Stomach (tissue), 9 donors: Measurements from ENCODE around the gene BCAP31. TPM values are rescaled to one million over a fixed set of nuclear protein-coding genes. Genes with fewer than 3 reads are reported as not detected.

Source experiments
- DNase-seq, 2 donors: peaks; one replicate each; pipeline versions ENCODE4 v3.0.0 to v3.0.0-alpha.2; 2013 to 2019
- H3K27ac ChIP-seq, 5 donors: fragments of 200-600 bp in 4 of 5; sonication (generic) in 4 of 5; one replicate each; pipeline ENCODE4 v1.5.1; 2013 to 2019; ENCODE audit warnings: mild to moderate bottlenecking in 1 of 5, moderate library complexity in 1 of 5
- H3K27me3 ChIP-seq, 3 donors: fragments of 200-600 bp; sonication (generic); one replicate each; pipeline ENCODE4 v1.5.1; 2017 to 2019; ENCODE audit warnings: mixed run types in 1 of 3
- H3K36me3 ChIP-seq, 4 donors: fragments of 200-600 bp; sonication (generic); 1 replicate in 3 of 4; 2 replicates in 1 of 4; pipeline ENCODE4 v1.5.1; 2016 to 2019
- H3K4me1 ChIP-seq, 4 donors: fragments of 200-600 bp; sonication (generic); one replicate each; pipeline ENCODE4 v1.5.1; 2016 to 2019
- H3K4me3 ChIP-seq, 4 donors: fragments of 200-600 bp; sonication (generic) in 3 of 4; one replicate each; pipeline ENCODE4 v1.5.1; 2016 to 2019; ENCODE audit warnings: mild to moderate bottlenecking in 1 of 4
- H3K9me3 ChIP-seq, 4 donors: fragments of 200-600 bp; sonication (generic); one replicate each; pipeline ENCODE4 v1.5.1; 2016 to 2019
- CTCF ChIP-seq, 7 experiments: fragments of 450-650 bp in 4 of 7; fragments of 200-600 bp in 3 of 7; sonication (generic) in 3 of 7; IDR thresholded peaks; one replicate each; pipeline ENCODE4 v1.5.1; 2016 to 2019; ENCODE audit warnings: antibody characterized with exemption in 7 of 7, control low read depth in 2 of 7, mild to moderate bottlenecking in 1 of 7
- EP300 ChIP-seq: sonication (generic); formaldehyde crosslinking; IDR thresholded peaks from one replicate; pipeline ENCODE4 v1.6.1; 2017; ENCODE audit warnings: antibody characterized with exemption
- POLR2A ChIP-seq, 4 donors: fragments of 450-650 bp; IDR thresholded peaks; one replicate each; pipeline ENCODE4 v1.6.1; 2016; ENCODE audit warnings: antibody characterized with exemption in 4 of 4, control low read depth in 2 of 4, mild to moderate bottlenecking in 1 of 4, moderate library complexity in 1 of 4
- POLR2AphosphoS5 ChIP-seq, 3 donors: sonication (generic); formaldehyde crosslinking; IDR thresholded peaks; one replicate each; pipeline ENCODE4 v1.6.1; 2016; ENCODE audit warnings: antibody characterized with exemption in 3 of 3
- WGBS, 5 donors: extraction: QIAGEN DNeasy Blood & Tissue Kit in 3 of 5; methylation state at CpG; one replicate each; pipeline versions ENCODE4 v1.1.5 to v1.1.7; 2013 to 2018; 5-methylcytosine and 5-hydroxymethylcytosine counted together
- intact Hi-C: fragments of 100-400 bp; cut with DNase I; formaldehyde crosslinking; loops from one replicate; pipeline ENCODE4 v1.15.1; 2023; ENCODE audit warnings: low total_unique reads
- polyA plus RNA-seq, 3 donors: library from polyadenylated mRNA; stranded (reverse); fragments of 200-250 nt; gene quantifications; one replicate each; pipeline ENCODE4 v1.2.3, GENCODE V29; 2013
- total RNA-seq, 5 donors: library from RNA; depleted of rRNA; stranded (reverse); fragments of >200 nt; gene quantifications; one replicate each; pipeline versions ENCODE4 v1.1.0 to v1.2.3, GENCODE V29; 2014 to 2016
- donor health status: healthy with polysubstance abuse.
- donor health status: Bipolar disorder and iron deficiency.
- donor health status: healthy.

The BCAP31 gene
- total and polyA plus RNA-seq, 8 donors, result 0.58 to 156 (median 82.0) TPM

DNA sequence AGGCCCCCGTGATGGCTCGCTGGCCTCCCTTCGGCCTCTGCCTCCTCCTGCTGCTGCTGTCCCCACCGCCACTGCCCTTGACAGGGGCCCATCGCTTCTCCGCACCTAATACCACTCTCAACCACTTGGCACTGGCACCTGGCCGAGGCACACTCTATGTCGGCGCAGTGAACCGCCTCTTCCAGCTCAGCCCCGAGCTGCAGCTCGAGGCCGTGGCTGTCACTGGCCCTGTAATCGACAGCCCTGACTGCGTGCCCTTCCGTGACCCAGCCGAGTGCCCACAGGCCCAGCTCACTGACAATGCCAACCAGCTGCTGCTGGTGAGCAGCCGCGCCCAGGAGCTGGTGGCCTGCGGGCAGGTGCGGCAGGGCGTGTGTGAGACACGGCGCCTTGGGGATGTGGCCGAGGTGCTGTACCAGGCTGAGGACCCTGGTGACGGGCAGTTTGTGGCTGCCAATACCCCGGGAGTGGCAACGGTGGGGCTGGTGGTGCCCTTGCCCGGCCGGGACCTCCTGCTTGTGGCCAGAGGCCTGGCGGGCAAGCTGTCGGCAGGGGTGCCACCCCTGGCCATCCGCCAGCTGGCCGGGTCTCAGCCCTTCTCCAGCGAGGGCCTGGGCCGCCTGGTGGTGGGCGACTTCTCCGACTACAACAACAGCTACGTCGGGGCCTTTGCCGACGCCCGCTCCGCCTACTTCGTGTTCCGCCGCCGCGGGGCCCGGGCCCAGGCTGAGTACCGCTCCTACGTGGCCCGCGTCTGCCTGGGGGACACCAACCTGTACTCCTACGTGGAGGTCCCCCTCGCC is 42.9 kb upstream of the BCAP31 start:
- 68 to 86% (median 83%) methylated on average over 25 to 55 of the region's 56 CpGs for WGBS, 5 donors
- peaks cover 0 to 22% (median 2%) of the 10 kb centered on the region in 4 donors for H3K36me3 ChIP-seq
- H3K27ac ChIP-seq, result no peak overlapping the region
- intact Hi-C loops, result no loop called here
- peak in 1 of 2 donors; percentile 11 for DNase-seq
- H3K4me3 ChIP-seq, result no peak overlapping the region
- peaks cover 0 to 3% (median 0%) of the 10 kb centered on the region in 3 donors for H3K27me3 ChIP-seq
- H3K4me1 ChIP-seq, result peaks cover 0 to 34% (median 26%) of the 10 kb centered on the region in 4 donors
- no peaks in the 10 kb centered on the region for H3K9me3 ChIP-seq
- TF ChIP-seq EP300, result no peak
- no peak for TF ChIP-seq POLR2AphosphoS5 (IDR thresholded peaks at IDR 0.05)
- no peak for TF ChIP-seq CTCF (IDR thresholded peaks at IDR 0.05)
- TF ChIP-seq POLR2A (IDR thresholded peaks at IDR 0.05), result no peak

GRCh38 chrX:153766098-153766817 is 42.1 kb upstream of the BCAP31 start:
- peak in 1 of 2 donors; percentile 80 for DNase-seq
- Histone ChIP-seq H3K4me3 (peak overlapping the region; percentile 17 to 34 (median 30)), H3K27ac (peak overlapping the region; percentile 17 to 76 (median 47)), H3K4me1 (peaks cover 0 to 34% (median 26%) of the 10 kb centered on the region in 4 donors), H3K9me3 (no peaks in the 10 kb centered on the region), H3K27me3 (peaks cover 0 to 3% (median 0%) of the 10 kb centered on the region in 3 donors), H3K36me3 (peaks cover 0 to 14% (median 2%) of the 10 kb centered on the region in 4 donors)
- intact Hi-C loops, result no loop called here
- TF ChIP-seq POLR2AphosphoS5 (IDR thresholded peaks at IDR 0.05), result no peak
- no peak for TF ChIP-seq POLR2A (IDR thresholded peaks at IDR 0.05)
- TF ChIP-seq CTCF (IDR thresholded peaks at IDR 0.05), result no peak
- no peak for TF ChIP-seq EP300
- 27 to 62% (median 39%) methylated on average over 18 to 21 of the region's 21 CpGs for WGBS, 5 donors

DNA sequence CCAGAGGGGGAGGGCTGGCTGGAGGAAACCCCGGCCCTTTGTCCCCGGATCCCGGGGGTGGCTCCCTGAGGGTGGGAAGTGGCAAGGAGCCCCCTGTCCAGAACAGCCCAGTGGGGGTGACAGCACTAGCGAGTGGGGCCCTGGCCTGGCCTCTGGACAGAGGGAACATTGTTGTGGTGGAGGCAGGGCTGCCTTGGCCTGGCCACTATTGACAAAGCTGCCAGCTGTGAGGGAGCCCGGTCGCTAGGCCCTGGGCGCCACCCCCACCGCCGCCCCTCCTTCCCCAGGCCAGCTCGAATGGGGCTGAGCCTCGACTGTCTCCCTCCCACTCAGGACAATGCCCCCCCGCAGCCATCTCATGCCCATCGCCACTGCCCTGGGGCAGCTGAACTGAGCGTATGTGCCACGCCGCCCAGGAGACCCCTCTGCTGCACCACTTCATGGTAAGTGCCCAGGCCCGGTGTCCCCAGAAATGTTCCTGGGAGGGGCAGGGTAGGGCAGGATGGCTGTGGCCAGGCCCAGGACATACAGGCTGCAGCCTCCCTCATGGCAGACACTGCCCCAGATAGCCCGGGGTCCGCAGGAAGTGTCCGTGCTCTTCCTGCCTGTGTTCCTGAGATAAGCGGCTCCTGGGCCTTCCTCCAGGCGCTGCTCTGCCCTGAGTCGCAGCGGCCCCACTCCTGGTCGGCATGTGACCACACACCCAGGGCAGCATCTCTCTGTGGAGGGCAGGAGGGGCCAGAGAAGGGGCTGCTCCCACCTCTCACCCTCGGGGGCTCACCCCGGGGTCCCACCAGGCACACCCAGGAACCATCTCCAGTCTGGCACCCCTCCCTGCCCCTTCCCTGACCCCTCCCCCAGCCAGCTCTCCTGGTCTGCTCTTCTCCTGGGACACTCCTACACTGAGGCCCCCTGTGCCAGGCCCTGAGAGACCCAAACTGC is 41.2 kb upstream of the BCAP31 start:
- Histone ChIP-seq H3K9me3 (no peaks in the 10 kb centered on the region), H3K27me3 (peaks cover 0 to 3% (median 0%) of the 10 kb centered on the region in 3 donors), H3K27ac (peak overlapping the region; percentile 17 to 76 (median 47)), H3K4me3 (peak overlapping the region; percentile 17 to 34 (median 31)), H3K36me3 (peaks cover 0 to 6% (median 0%) of the 10 kb centered on the region in 4 donors), H3K4me1 (peaks cover 0 to 34% (median 26%) of the 10 kb centered on the region in 4 donors)
- no peak for TF ChIP-seq POLR2AphosphoS5 (IDR thresholded peaks at IDR 0.05)
- TF ChIP-seq EP300, result no peak
- TF ChIP-seq CTCF (IDR thresholded peaks at IDR 0.05), result no peak
- no peak for TF ChIP-seq POLR2A (IDR thresholded peaks at IDR 0.05)
- intact Hi-C loops, result no loop called here
- WGBS, 5 donors, result 9 to 58% (median 27%) methylated on average over 8 to 27 of the region's 27 CpGs
- DNase-seq, result peak in 1 of 2 donors; percentile 67
